Vagina (tissue), 2 donors: ENCODE measurements around the gene OSTN.

Experiments used
- CTCF ChIP-seq, 3 experiments: fragments of 450-650 bp in 2 of 3; fragments of 200-600 bp in 1 of 3; sonication (generic) in 1 of 3; IDR thresholded peaks; one replicate each; pipeline ENCODE4 v1.5.1; 2017 to 2019; ENCODE audit warnings: antibody characterized with exemption in 3 of 3, mild to moderate bottlenecking in 2 of 3, moderate library complexity in 2 of 3
- POLR2A ChIP-seq, 2 donors: fragments of 450-650 bp; IDR thresholded peaks; one replicate each; pipeline ENCODE4 v1.6.1; 2017; ENCODE audit warnings: antibody characterized with exemption in 2 of 2, mild to moderate bottlenecking in 2 of 2, moderate library complexity in 2 of 2

DNA sequence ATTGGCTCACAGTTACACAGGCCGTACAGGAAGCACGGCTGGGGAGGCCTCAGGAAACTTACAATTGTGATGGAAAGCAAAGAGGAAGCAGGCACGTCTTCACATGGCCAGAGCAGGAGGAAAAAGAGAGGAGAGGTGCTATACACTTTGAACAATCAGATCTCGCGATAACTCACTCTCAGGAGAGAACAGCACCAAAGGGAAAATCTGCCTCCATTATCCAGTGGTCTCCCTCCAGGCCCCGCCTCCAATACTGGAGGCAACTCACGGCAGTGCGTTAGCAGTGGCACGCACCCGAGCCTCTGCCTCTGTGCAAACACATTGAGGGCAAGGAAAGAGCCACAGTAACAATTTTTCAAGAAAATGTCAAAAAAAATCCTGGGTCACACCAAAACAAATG, 11.0 kb downstream of the OSTN start:
- TF ChIP-seq POLR2A (IDR thresholded peaks at IDR 0.05) (no peak), CTCF (IDR thresholded peaks at IDR 0.05) (no peak)
